Measurements from ENCODE around the gene SLC24A3. TPM values are rescaled to one million over a fixed set of nuclear protein-coding genes. Genes with fewer than 3 reads are reported as not detected.

SLC24A3 gene
- total and polyA plus RNA-seq, 2 experiments from 2014 or later: 0.48 to 1.7 TPM

GRCh38 chr20:19252451-19253120 lies 40.1 kb downstream of the SLC24A3 start:
- no peak overlapping the region for H3K4me3 ChIP-seq
- H3K27ac ChIP-seq: peak overlapping the region; percentile 1
- peak; percentile 61 for DNase-seq (ENCODE audit: low spot score)
- H3K4me2 ChIP-seq: peak overlapping the region; percentile 11
- no peaks in the 10 kb centered on the region for H3K79me2 ChIP-seq
- TF ChIP-seq EZH2phosphoT487 (IDR thresholded peaks at IDR 0.05; ENCODE audit: low read depth, severe bottlenecking, unreplicated experiment) (no peak), EZH2 (IDR thresholded peaks at IDR 0.05; ENCODE audit: borderline replicate concordance) (no peak), CTCF (IDR thresholded peaks at IDR 0.05; ENCODE audit: poor library complexity) (no peak)
- H3K9me2 ChIP-seq (replicated peaks; ENCODE audit: insufficient read depth): no peaks in the 10 kb centered on the region
- 64% methylated on average over 5 of the region's 5 CpGs for WGBS (ENCODE audit: low lambda C conversion rate, missing lambda C conversion rate)
- no peaks in the 10 kb centered on the region for H3K9me3 ChIP-seq (ENCODE audit: low read depth)
- no peaks in the 10 kb centered on the region for H3K27me3 ChIP-seq
- no peaks in the 10 kb centered on the region for H3K36me3 ChIP-seq (replicated peaks; ENCODE audit: insufficient read depth, low read depth)
- no peak overlapping the region for H2AFZ ChIP-seq
- H3K4me1 ChIP-seq (ENCODE audit: insufficient read depth): peaks cover 11% of the 10 kb centered on the region
- H4K20me1 ChIP-seq (ENCODE audit: insufficient read depth, poor library complexity, severe bottlenecking): no peaks in the 10 kb centered on the region

GRCh38 chr20:19253316-19253715 lies 40.9 kb downstream of the SLC24A3 start:
- Histone ChIP-seq H3K9me2 (replicated peaks; ENCODE audit: insufficient read depth) (no peaks in the 10 kb centered on the region), H3K4me3 (no peak overlapping the region), H3K4me1 (ENCODE audit: insufficient read depth) (peaks cover 11% of the 10 kb centered on the region), H3K36me3 (replicated peaks; ENCODE audit: insufficient read depth, low read depth) (no peaks in the 10 kb centered on the region), H4K20me1 (ENCODE audit: insufficient read depth, poor library complexity, severe bottlenecking) (no peaks in the 10 kb centered on the region), H3K4me2 (no peak overlapping the region), H3K27ac (no peak overlapping the region), H3K9me3 (ENCODE audit: low read depth) (no peaks in the 10 kb centered on the region), H3K27me3 (no peaks in the 10 kb centered on the region), H3K79me2 (no peaks in the 10 kb centered on the region), H2AFZ (no peak overlapping the region)
- no peak for TF ChIP-seq EZH2 (IDR thresholded peaks at IDR 0.05; ENCODE audit: borderline replicate concordance)
- no peak for TF ChIP-seq CTCF (IDR thresholded peaks at IDR 0.05; ENCODE audit: poor library complexity)
- 99% methylated on average over 5 of the region's 5 CpGs for WGBS (ENCODE audit: low lambda C conversion rate, missing lambda C conversion rate)
- no peak for DNase-seq (ENCODE audit: low spot score)

GRCh38 chr20:19253916-19254820 lies 41.7 kb downstream of the SLC24A3 start:
- Histone ChIP-seq H2AFZ (no peak overlapping the region), H3K4me1 (ENCODE audit: insufficient read depth) (peaks cover 11% of the 10 kb centered on the region), H3K27me3 (no peaks in the 10 kb centered on the region), H3K4me3 (no peak overlapping the region), H4K20me1 (ENCODE audit: insufficient read depth, poor library complexity, severe bottlenecking) (no peaks in the 10 kb centered on the region), H3K27ac (no peak overlapping the region), H3K36me3 (replicated peaks; ENCODE audit: insufficient read depth, low read depth) (no peaks in the 10 kb centered on the region), H3K79me2 (no peaks in the 10 kb centered on the region), H3K9me3 (ENCODE audit: low read depth) (no peaks in the 10 kb centered on the region), H3K9me2 (replicated peaks; ENCODE audit: insufficient read depth) (no peaks in the 10 kb centered on the region), H3K4me2 (no peak overlapping the region)
- 85% methylated on average over 13 of the region's 13 CpGs for WGBS (ENCODE audit: low lambda C conversion rate, missing lambda C conversion rate)
- DNase-seq (ENCODE audit: low spot score): no peak
- no peak for TF ChIP-seq CTCF (IDR thresholded peaks at IDR 0.05; ENCODE audit: poor library complexity)
- TF ChIP-seq EZH2phosphoT487 (IDR thresholded peaks at IDR 0.05; ENCODE audit: low read depth, severe bottlenecking, unreplicated experiment): no peak
- TF ChIP-seq EZH2 (IDR thresholded peaks at IDR 0.05; ENCODE audit: borderline replicate concordance): no peak
